HEK293T (cell line): Measurements from ENCODE around the gene WWOX.

Source experiments
- BHLHE40 ChIP-seq: fragments of 450-650 bp; IDR thresholded peaks from 2 replicates; pipeline ENCODE4 v1.6.1; 2016; ENCODE audit warnings: mild to moderate bottlenecking, moderate library complexity, borderline replicate concordance
- CTBP1 ChIP-seq: fragments of 450-650 bp; IDR thresholded peaks from 2 replicates; pipeline ENCODE4 v1.6.1; 2016; ENCODE audit warnings: borderline replicate concordance
- ELF4 ChIP-seq: fragments of 450-650 bp; IDR thresholded peaks from 2 replicates; pipeline ENCODE4 v1.6.1; 2017; ENCODE audit warnings: antibody characterized with exemption
- FOXA1 ChIP-seq: fragments of 450-650 bp; IDR thresholded peaks from 2 replicates; pipeline ENCODE4 v1.6.1; 2016; ENCODE audit warnings: mild to moderate bottlenecking
- FOXK2 ChIP-seq: fragments of 450-650 bp; IDR thresholded peaks from 2 replicates; pipeline ENCODE4 v1.6.1; 2016; ENCODE audit warnings: mild to moderate bottlenecking
- SP1 ChIP-seq: fragments of 450-650 bp; IDR thresholded peaks from 2 replicates; pipeline ENCODE4 v1.6.1; 2017
- SUZ12 ChIP-seq: fragments of 450-650 bp; IDR thresholded peaks from 2 replicates; pipeline ENCODE4 v1.6.1; 2016; ENCODE audit warnings: mild to moderate bottlenecking
- ZNF384 ChIP-seq: fragments of 450-650 bp; IDR thresholded peaks from 2 replicates; pipeline ENCODE4 v1.6.1; 2016

DNA sequence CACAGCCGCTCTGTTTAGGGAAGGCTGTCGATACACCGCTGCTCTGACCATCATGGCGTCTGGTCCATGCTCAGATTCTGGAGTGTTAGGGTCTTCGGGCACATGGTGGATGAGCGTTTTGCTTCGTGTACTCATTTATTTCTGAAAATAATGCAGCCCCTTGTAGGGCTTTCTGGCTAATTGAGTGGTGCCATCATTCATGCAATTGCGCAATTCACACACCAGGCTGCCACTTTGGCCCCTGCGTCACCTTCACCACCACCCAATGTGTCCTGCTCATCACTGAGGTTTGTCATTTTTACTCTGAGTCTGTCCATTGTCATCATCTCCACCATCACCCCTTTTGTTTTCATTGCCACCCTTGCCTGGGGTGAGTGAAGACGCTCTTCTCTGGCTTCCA lies 557.4 kb downstream of the WWOX start:
- TF ChIP-seq ZNF384 (no peak), CTBP1 (no peak), FOXA1 (no peak), SUZ12 (no peak), ELF4 (no peak), FOXK2 (no peak), BHLHE40 (no peak), SP1 (no peak)
